Measurements from ENCODE around the gene CLCN4. TPM values are rescaled to one million over a fixed set of nuclear protein-coding genes. Genes with fewer than 3 reads are reported as not detected.

CLCN4 gene
- total RNA-seq, 1 experiment from 2014 or later, result 3.1 TPM

DNA sequence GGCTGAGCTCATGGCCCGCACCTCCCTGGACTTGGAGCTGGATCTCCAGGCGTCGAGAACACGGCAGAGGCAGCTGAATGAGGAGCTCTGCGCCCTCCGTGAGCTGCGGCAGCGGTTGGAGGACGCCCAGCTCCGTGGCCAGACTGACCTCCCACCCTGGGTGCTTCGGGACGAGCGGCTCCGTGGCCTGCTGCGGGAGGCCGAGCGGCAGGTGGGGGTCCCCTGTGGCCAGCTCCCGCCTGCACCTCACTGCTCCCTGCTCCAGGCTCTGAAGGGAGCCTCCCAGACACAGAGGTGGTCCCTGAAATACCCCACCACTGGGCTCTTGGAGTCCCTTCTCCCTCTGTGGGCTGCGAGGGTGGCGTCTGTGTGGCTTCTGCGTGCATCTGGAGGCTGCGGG, 18.0 kb upstream of the CLCN4 start:
- TF ChIP-seq, protein P1, sequence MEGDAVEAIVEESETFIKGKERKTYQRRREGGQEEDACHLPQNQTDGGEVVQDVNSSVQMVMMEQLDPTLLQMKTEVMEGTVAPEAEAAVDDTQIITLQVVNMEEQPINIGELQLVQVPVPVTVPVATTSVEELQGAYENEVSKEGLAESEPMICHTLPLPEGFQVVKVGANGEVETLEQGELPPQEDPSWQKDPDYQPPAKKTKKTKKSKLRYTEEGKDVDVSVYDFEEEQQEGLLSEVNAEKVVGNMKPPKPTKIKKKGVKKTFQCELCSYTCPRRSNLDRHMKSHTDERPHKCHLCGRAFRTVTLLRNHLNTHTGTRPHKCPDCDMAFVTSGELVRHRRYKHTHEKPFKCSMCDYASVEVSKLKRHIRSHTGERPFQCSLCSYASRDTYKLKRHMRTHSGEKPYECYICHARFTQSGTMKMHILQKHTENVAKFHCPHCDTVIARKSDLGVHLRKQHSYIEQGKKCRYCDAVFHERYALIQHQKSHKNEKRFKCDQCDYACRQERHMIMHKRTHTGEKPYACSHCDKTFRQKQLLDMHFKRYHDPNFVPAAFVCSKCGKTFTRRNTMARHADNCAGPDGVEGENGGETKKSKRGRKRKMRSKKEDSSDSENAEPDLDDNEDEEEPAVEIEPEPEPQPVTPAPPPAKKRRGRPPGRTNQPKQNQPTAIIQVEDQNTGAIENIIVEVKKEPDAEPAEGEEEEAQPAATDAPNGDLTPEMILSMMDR (conservative IDR thresholded peaks at IDR 0.05), result no peak
- no peaks in the 10 kb centered on the region for H3K27me3 ChIP-seq (ENCODE audit: insufficient read depth, low read depth)
- no peaks in the 10 kb centered on the region for H3K9me3 ChIP-seq (ENCODE audit: insufficient read depth, low read depth)
- H3K36me3 ChIP-seq (ENCODE audit: low read depth), result no peaks in the 10 kb centered on the region
- no peak overlapping the region for H3K4me3 ChIP-seq
- CTCF ChIA-PET, result no interaction called here
- H2AFZ ChIP-seq, result no peak overlapping the region
- no TSS peak for BruUV-seq (replicated peaks)
- H3K79me2 ChIP-seq (ENCODE audit: low read depth), result no peaks in the 10 kb centered on the region
- intact Hi-C loops (cut with micrococcal nuclease; ENCODE audit: unreplicated experiment), result no loop called here
- no peaks in the 10 kb centered on the region for H4K20me1 ChIP-seq (ENCODE audit: insufficient read depth)
- no peaks in the 10 kb centered on the region for H3K4me1 ChIP-seq (replicated peaks; ENCODE audit: insufficient read depth)
- no peaks in the 10 kb centered on the region for H3F3A ChIP-seq (ENCODE audit: insufficient read depth, low read depth)
- POLR2A ChIA-PET (ENCODE audit: unreplicated experiment), result no interaction called here
- H3K27ac ChIP-seq, result no peak overlapping the region
- DNase-seq, result no peak
- no peak overlapping the region for H3K4me2 ChIP-seq
- no peaks in the 10 kb centered on the region for H3K9me2 ChIP-seq (ENCODE audit: insufficient read depth)

DNA sequence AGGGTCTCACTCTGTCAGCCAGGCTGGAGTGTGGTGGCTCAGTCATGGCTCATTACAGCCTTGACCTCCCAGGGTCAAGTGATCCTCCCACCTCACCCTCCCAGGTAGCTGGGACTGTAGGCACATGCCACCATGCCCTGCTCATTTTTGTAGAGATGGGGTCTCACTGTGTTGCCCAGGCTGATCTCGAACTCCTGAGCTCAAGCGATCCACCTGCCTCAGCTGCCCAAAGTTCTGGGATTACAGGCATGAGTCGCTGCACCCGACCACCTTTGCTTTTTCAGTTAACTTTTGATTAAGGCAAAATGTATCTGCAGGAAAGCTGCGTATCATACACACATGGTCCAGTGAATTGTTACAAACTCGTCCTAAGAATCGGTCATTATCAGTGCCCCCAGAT, 16.5 kb upstream of the CLCN4 start:
- Histone ChIP-seq H4K20me1 (ENCODE audit: insufficient read depth) (no peaks in the 10 kb centered on the region), H3K79me2 (ENCODE audit: low read depth) (no peaks in the 10 kb centered on the region), H3K4me1 (replicated peaks; ENCODE audit: insufficient read depth) (no peaks in the 10 kb centered on the region), H3K4me2 (no peak overlapping the region), H3F3A (ENCODE audit: insufficient read depth, low read depth) (no peaks in the 10 kb centered on the region), H3K36me3 (ENCODE audit: low read depth) (no peaks in the 10 kb centered on the region), H2AFZ (no peak overlapping the region), H3K27me3 (ENCODE audit: insufficient read depth, low read depth) (no peaks in the 10 kb centered on the region), H3K4me3 (no peak overlapping the region), H3K9me3 (ENCODE audit: insufficient read depth, low read depth) (no peaks in the 10 kb centered on the region), H3K9me2 (ENCODE audit: insufficient read depth) (no peaks in the 10 kb centered on the region), H3K27ac (no peak overlapping the region)
- DNase-seq, result no peak
- BruUV-seq (replicated peaks), result no TSS peak
- intact Hi-C loops (cut with micrococcal nuclease; ENCODE audit: unreplicated experiment), result no loop called here
- ChIA-PET CTCF (no interaction called here), POLR2A (ENCODE audit: unreplicated experiment) (no interaction called here)
- TF ChIP-seq, protein P1 (conservative IDR thresholded peaks at IDR 0.05), result no peak
- no peak for TF ChIP-seq EZH2 (IDR thresholded peaks at IDR 0.05; ENCODE audit: low read depth)

DNA sequence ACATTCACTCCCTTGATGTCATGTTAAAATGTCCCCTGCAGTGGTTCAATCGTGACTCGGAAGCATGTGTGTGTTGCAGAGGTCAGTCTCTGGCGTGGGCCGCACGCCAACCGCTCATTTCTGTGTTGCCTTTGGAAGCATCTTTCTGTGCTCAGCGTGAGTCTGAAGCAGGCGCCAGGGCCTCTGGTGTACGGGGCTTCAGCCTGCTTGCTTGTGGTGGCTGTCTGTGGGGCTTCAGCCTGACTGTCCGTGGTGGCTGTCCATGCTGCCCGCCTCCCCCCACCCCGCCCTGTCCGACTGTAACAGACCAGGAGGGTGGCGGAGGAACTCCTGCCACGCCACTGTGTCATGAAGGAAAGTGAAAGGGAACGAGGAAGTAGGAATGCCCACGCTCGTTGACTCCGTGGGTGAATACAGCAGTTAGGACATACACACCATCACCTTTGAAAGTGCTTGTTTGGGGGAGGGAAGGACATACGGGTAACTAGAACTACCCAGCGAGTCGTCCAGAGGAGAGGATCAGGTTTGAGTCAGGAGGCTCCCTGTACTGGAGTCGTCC, 14.7 kb upstream of the CLCN4 start:
- no peak overlapping the region for H3K27ac ChIP-seq
- H3K9me2 ChIP-seq (ENCODE audit: insufficient read depth), result no peaks in the 10 kb centered on the region
- H4K20me1 ChIP-seq (ENCODE audit: insufficient read depth), result no peaks in the 10 kb centered on the region
- no peaks in the 10 kb centered on the region for H3K36me3 ChIP-seq (ENCODE audit: low read depth)
- H3K4me3 ChIP-seq, result no peak overlapping the region
- no peak for DNase-seq
- intact Hi-C loops (cut with micrococcal nuclease; ENCODE audit: unreplicated experiment), result no loop called here
- POLR2A ChIA-PET (ENCODE audit: unreplicated experiment), result no interaction called here
- CTCF ChIA-PET, result no interaction called here
- BruUV-seq (replicated peaks), result no TSS peak
- no peaks in the 10 kb centered on the region for H3K79me2 ChIP-seq (ENCODE audit: low read depth)
- H3K4me1 ChIP-seq (replicated peaks; ENCODE audit: insufficient read depth), result no peaks in the 10 kb centered on the region
- no peak for TF ChIP-seq EZH2 (IDR thresholded peaks at IDR 0.05; ENCODE audit: low read depth)
- TF ChIP-seq, protein P1 (conservative IDR thresholded peaks at IDR 0.05), result no peak
- no peaks in the 10 kb centered on the region for H3K9me3 ChIP-seq (ENCODE audit: insufficient read depth, low read depth)
- H3F3A ChIP-seq (ENCODE audit: insufficient read depth, low read depth), result no peaks in the 10 kb centered on the region
- H2AFZ ChIP-seq, result no peak overlapping the region
- H3K4me2 ChIP-seq, result no peak overlapping the region
- no peaks in the 10 kb centered on the region for H3K27me3 ChIP-seq (ENCODE audit: insufficient read depth, low read depth)
